ENCODE data around the gene NR4A2.

Gene NR4A2

DNA sequence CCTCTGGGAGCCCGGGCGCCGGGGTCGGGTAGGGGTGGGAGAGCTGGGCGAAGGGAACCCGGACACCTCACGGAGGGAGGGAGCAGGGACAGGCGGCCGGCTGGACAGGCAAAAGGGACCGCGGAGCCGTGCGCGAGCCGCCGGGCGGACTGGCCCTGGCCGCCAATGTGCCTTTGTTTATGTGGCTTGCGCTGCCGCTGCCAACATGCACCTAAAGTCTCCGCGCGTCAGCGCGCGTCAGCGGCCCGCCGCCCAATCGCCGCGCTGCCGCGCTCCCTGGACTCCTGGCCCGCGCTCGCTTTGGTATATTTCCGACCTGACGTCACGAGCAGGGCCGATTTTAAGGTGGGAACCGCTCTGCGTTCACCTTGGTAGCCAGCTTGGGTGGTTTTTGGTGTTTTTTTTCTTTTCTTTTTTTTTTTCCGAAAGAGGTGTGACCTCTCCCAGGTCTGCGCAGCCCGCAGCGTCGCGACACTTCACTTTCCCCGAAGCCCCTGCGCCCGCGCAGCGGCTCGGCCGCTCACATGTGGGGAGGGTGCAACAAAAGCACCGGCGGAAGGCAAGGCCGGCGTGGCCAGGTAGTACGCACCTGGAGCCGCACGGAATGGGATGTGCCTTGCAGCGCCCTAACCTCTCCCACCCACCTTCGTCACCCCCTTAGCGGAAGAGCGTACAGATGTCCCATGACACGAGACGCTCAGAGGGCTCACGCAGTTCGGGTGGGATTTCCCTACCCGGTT, at the start of gene NR4A2:
Gene NR4A2, minus strand, starts transcription at position 188 of the 740 bp plus-strand sequence. CDS start 2,535 bp downstream, outside the sequence.
- DNase-seq: peak; percentile 81

DNA sequence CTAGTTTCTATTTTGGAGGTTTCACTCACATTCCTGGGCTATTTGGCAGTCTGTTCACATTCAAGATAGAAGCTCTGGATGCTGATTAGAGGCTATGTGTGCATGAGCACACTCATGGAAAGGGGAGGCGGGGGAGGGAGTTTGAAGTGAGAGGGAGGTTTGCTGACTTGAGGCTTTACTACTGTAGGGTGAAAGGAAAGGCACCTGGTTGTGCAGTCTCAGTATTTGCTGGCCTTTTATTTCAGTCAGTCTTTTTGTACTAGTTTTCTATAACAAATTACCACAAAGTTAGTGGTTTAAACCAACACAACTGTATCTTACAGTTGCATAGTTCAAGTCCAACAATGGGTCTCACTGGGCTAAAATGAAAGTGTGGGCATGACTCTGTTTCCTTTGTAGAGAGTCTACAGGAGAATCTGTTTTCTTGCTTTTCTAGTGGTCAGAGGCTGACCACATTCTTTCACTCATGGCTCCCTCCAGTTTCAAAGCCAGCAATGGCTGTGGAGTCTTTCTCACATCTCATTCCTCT, 47.7 kb upstream of the NR4A2 start:
- DNase-seq: no peak

DNA sequence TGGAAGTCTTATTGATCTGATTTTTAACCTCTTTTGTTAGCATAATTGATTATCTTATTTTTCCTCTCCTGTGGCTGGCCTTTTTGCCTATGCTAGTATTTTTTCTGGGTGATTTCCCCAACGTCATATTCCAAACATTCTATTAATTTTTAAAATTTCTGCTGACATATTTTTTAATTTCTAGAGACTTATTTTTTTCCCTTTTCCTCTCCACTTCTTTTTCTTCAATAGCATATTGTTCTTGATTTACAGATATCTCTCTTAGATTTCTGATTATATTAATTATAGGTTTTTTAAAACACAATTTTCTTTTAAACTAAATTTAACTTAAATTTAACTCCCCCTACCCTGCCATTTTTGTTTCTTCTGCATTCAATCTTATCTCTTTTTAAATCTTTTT, 47.2 kb upstream of the NR4A2 start:
- DNase-seq: no peak

DNA sequence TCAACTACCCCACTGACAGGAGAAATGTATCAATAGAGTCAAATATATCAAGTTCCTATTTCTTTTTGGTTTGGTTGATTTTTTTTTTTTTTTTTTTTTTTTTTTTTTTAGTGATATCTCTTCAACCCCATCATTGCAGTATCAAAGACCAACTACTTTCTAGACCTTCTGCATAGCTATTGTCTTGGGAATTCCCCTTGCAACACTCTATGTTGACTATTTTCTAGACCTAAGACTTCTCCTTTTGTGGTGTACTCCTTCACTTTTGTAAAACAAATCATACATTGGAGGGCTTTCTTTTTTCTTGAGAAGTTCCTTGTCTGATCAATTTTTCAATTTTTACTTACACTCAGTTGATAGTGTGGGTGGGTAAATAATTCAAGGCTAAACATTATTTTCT, 46.5 kb upstream of the NR4A2 start:
- DNase-seq: no peak

DNA sequence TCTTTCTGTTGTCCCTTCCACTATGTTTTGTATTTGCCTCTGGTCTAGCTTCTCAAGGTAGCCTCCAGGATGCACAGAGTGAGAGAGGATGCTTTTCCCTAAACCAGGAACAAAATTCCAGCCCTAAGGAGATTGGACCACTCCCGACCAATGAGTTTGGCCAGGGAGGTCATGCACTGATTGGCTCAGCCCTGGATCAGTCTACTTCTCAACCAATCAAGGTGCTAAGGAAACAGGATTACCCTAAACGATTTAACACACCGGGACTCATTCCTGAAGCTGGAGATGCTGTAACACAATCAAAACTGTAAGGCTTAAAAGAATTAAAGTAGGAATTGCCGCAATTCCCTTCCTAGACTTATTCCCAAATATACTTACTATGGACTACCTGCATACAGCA, 34.2 kb upstream of the NR4A2 start:
- DNase-seq: no peak

DNA sequence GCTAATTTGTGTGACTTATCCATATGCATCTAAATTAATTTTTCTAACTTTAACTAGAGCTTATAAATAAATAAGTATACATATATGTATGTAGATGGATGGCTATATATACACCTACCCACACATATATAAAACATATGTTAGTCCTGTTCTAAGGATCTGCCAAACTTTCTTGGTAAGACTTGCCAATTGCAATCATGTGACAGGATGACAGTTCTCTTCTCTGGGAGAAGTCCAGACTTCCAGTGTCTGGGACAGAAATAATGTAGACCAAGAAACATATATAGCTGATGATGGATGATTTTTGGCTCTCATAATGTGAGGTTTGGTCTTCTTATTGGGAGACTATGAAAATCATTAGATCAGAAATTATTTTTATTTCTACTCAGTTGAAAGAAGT, 30.6 kb upstream of the NR4A2 start:
- DNase-seq: no peak

DNA sequence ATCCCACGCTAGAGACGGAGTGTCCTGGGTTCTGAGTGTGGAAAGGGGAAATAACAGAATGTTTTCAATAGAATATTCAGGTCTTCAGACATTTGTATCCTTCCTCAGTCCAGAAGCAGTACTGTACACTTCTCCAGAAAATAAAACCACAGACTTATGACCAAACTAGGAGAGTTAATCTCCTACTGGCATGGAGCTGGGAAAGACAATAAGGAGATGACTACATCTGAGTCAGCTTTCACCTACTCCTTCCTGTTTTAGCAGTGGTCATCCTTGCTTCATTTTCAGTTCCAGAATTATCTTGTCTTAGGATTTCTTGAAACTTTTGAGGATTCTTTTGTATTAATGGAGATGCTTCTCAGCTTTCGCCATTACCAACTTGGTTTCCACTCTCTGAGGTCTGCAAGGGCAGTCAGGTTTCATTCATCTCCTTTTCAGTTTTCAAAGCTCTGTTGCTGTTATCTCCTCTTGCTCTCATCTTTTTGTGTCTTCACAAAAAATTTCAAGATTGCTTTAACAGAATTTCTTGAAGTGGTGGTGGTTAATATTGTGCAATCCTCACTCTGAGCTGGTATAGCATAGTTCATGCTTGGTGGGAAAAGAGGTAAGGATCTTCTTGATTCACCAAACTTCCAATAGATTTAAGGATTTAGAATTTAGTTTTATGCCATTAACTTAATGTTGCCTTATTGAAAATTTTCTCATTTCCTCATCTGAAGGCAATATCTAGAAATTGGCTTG, 23.7 kb upstream of the NR4A2 start:
- DNase-seq: no peak

DNA sequence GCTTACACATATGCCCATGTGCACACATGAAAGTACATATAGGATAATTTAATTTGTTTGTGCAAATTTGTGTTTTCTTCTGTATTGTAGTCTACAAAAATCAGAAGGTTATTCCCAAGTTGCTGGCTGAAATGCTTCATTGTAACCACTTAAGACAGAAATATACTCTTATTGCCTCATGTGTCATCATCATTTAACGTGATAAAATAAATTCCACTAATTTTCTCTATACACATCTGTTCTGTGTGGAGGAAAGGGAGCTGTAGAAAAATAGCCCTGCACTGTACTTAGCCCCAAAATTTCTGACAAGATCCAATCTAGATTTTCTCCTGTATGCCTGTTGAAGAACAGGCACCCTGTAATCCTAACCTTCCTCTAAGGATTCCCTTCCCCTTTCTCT, 20.4 kb upstream of the NR4A2 start:
- no peak for DNase-seq

DNA sequence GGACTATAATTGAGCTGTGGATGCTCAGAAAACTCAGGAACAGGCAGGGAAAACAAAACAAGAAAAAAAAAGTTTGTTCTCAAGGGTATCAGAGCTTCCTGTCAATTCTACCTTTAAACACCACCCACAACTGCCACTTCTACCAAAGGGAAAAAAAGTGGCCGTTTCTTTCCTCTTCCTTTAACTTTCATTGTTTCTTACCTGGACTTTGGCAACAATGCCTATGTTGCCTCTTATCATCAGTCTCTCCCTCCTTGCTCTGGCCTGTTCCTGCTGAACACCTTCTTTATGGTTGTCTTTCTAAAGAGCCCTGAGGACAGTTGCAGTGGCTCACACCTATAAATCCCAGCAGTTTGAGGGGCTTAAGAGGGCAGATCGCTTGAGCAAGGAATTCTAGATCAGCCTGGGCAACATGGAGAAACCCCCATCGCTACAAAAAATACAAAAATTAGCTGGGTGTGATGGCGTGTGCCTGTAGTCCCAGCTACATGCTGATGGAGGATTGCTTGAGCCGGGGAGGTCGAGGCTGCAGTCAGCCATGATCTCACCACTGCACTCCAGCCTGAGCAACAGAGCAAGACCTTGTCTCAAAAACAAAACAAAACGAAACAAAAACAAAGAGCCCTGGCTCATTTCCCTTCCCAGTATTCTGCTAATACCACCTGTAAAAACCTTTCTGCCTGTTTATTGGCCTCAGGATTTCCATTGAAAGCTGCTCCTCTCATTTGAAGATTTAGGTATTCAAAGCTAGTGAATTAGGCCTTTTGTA, 18.0 kb upstream of the NR4A2 start:
- DNase-seq: no peak

DNA sequence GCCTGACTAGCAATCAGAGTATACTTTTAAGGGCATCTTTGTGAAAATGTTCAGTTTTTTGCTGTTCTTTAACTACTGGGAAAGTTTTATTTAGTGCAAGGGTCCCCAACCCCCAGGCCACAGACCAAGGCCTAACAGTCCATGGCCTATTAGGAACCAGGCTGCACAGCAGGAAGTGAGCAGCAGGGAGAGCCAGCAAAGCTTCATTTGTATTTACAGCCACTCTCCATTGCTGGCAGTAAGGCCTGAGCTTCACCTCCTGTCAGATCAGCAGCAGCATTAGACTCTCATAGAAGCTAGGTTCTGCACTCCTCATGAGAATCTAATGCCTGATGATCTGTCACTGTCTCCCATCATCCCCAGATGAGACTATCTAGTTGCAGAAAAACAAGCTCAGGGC, 17.1 kb upstream of the NR4A2 start:
- DNase-seq: no peak

DNA sequence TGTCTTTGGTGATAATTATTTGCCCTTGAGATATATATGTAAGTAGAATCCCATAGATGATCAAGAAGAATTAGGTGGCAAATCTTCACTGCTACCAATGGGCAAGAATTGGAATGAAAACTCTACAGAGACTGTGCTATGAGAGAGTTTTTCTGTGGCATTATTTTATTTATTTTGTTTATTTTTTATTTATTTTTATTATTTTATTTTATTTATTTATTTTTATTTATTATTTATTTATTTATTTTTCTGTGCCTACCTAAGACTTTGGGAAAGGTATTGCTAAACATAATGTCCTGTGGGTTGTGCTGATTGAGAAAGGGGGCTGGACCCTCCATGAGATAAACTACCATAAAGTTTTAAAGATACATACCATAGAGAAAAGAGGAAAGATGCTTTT, 16.6 kb upstream of the NR4A2 start:
- DNase-seq: no peak

DNA sequence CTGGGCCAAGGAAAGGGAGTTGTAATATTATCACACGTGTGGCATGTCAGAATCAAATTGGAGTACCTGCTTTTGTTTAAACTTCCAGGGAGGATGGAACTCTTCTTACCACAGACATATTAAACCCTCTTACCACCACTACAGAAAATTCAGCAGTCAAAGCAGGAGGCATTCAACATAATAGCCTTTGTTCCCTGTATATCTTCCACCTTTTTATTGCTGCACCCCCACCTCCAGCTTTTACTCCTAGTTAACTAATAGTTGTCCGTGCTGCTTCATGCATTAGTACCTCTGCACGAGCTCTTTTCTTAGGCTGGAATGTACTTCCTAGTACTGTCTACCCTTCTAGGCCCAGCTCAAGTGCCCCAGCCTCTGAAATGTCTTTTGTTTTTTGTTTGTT, 14.9 kb upstream of the NR4A2 start:
- no peak for DNase-seq

DNA sequence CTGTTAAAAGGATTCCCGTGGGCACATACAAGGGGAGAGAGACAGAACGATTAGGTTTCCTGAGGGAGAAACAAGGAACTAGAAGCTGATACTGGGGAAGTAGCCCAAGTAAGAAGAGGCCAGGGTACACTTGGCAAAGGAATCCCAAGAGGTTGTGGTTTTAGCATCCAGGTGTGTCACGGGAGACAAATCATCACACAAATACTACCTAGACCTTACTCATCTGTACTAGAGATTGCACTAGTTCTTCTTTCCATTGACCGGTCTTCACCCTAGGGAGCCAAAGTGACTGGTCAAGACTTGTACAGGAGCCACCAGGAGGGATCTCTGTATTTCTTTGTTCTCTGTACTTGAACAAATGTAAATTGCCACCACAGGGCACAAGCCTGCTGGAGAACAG, 14.2 kb upstream of the NR4A2 start:
- DNase-seq: no peak

DNA sequence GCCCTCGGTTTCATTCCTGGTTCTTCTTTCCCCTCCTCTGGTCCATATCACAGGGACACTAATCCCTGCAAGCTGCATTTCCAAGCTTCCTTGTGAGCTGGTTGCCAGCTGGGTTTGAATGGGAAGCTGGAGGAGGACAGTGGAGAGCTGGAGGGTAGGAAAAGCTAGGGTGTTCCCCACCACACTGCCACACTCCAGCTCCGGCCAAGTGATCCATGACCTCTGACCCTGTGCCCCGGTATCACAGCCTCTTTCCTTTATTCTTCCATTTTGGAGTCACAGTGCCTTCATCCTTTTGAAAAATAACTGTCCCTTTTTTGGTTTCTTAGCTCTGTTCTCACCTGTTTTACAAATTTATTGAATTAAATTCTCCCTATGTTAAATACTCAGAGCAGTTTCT, 13.1 kb upstream of the NR4A2 start:
- no peak for DNase-seq

DNA sequence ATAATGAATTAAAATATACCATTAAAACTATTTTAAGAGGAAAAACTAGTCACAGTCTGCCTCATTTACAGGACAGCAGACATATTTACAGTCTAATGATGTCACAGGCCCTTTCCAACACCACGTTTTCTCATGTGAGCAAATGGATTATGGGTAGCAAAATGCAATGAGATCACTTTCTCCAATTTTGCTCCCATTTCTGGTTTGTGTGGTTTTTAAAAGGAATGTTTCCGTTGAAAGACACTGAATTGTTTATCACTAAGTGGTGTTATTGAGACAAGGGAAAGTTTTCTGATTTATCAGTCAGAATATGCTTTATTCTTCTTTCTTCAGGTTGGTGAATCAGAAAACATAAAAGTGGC, 11.4 kb upstream of the NR4A2 start:
- DNase-seq: no peak

DNA sequence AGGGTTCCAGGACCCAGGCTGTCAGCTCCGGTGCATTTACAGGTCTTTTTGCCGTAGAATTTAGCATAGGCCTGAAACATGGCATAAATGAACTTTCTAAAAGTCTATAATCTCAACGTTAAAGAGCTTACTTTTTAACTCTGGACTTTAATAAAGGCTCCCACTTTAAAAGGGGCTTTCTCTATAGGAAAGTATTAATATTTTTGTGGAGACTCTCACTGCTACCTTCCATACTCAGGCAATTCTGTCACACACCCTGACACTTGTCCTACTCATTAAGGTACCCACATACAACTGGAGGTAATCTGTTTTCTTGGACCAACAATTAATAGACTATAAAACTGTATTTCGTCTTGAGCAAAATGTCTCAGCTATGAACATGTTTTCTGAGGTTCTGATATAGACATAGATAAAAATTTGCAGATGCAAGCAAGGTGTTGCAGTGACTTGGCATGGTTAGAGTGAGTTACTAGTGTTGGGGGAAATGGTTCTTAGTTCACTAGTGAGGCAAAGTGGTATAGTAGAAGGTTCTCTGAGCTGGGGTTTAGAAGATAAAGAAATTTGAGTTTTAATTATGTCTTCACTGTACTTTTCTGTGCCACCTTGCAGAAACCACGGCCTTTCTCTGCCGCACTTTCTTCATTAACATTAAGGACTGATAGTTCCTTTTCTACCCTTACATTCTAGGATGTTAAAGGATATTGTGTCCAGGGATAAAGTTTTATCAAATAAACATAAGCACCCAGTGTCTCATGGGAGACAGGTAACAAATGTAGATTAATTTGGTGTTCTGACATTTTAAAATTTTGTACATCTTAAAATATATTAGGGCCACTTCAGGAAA, 10.8 kb upstream of the NR4A2 start:
- DNase-seq: no peak

DNA sequence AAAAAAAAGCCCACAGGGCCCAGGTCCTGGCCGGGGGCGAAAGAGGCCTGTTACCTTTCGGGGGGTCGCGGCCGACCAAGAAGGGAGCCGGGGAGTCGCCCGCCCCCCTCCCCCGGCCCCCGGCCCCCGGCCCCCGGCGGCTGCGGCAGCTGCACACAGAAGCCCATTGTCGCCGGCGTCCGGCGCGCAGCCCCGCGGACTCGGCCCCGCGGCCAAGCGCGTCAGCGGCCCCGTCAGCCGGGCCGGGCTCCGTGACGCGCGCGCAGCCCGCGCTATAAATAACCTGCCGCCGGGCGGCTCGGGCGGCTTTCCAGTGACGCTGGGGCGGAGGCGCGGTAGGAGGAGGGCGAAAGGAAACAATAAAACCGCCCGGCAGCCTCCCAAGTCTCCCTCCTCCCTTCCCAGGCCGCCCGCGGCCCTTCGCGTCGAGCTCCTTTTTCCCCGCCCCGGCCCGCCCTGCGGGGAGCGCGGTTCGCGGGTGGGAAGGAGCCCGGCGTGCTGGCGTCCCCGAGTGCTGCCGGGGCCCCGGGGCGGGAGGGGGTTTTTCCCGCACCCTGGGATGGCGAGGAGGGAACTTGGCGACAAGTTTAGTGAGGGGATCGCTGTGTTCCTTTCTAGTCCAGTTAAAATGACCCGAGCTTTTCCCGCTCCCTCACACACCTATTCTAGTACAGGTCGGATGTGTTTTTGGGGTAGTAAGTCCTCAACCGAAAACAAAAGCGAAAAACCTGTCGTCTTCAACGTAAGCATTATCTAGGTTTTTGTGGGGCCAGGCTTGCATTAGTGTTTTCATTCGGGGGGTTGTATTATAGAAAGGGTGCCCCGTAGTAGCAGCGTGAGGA, 10.0 kb upstream of the NR4A2 start:
- DNase-seq: peak; percentile 82

DNA sequence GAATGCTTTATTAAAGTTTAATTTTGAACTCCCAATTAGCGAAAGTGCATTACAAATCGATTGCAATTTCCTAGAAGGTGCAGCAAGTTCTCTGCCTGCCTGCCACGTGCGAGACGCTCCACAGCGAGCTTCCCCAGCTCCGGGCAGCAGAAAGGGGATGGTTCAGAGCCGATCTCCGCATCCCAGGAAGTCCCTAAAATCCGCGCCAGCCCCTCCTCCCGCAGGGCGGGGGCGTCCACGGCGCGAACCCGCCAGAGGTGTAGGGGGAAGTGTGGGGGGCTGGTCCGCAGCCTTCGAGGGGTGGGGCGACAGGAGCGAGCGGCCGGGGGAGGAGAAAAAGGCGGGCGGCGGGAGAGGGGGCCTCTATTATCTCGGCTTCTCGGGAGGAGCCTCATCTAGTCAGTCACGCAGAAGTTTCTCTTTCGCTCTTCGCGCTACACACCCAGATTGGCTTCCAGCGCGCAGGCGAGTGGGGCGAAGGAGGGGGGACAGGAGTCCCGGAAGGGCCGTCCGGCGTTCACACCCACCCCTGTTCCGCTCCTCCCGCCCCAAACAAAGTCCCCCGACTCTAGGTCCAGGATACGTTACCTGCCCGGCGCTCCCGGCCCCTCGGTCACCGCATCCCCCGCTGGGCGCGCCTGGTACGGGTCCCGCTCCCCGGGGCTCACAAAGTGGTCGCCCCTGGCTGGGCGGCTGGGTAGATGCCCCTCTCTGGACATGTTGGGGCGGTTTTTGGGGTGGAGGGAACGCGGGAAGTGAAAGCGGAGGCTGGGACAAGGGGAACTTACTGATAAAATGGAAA, 9.1 kb upstream of the NR4A2 start:
- peak; percentile 76 for DNase-seq

DNA sequence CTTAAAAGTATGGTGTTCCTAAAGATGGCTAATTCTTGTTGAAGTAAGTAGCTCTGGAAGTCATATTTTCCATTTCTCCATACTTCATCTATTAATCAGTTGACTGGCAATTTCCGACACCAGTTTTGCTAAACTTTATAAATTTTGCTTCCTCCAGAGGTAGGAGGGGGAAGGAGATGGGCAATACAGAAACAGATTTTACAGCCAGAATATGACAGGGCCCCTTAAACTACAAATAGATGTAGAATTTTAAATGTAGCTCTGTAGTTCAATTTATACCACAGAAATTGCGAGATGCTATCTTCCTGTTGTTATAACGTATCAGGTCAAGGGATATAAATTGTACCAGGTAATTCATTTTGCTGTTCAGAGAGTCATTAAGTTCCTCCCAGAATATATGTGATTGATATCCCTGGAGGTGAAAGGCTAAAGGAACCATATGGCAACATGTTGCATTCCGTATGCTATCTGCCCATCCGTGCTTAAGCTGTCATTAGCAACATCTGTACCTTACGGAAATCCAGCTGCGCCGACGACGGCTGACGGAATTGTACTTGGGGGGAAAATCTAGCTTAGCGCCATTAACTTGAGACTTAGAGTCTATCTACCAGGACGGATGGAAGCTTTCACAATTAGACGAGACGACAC, 8.4 kb upstream of the NR4A2 start:
- DNase-seq: no peak

DNA sequence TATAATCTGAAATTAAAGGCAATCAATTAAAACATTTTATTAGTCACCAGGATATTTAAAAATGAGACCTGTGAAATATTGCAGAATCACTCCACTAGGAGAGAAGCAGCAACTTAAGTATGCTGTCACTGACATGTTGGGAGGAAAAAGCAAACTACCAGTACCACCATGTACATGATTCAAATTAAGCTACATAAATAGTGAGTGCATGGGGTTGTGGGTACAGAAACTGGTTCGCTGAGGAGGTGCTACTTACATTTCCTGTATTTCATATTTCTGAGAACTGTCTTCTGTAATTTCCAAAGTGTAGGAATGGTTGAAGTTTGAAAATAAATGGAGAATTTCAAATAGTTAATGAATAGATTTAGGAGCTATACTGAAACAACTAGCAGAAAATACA, 7.9 kb upstream of the NR4A2 start:
- no peak for DNase-seq
